Left cardiac atrium (tissue), 4 donors: ENCODE results near the gene FCSK. TPM values are rescaled to one million over a fixed set of nuclear protein-coding genes. Genes with fewer than 3 reads are reported as not detected.
"Not testable (repeated sequence)": the region's sequence is repeated elsewhere in the genome, so short reads cannot be mapped to it uniquely, and the experiment has no call there.

Experiments used
- ATAC-seq, 2 donors: fragments of 200-7000 bp; cut with Tn5 transposase; one replicate each; pipeline ENCODE4 v1.9.1; 2020; ENCODE audit warnings: mild to moderate bottlenecking in 2 of 2, moderate library complexity in 2 of 2
- DNase-seq: peaks from one replicate; pipeline ENCODE4 v3.0.0-alpha.2; 2020
- intact Hi-C, 2 donors: fragments of 100-400 bp; cut with DNase I; formaldehyde crosslinking; loops; one replicate each; pipeline versions ENCODE4 v1.14.1 to v1.15.1; 2022 to 2023
- total RNA-seq, 2 donors: library from RNA; stranded (reverse); fragmentation: NEBNext Ultra II Directional; extraction: Animal tissue kit (Norgen Biotek cat#: 25700); gene quantifications; one replicate each; pipeline ENCODE4 v1.2.1, GENCODE V29; 2021
- donor health status: DM: no; HTN: yes; CAD: no.
- donor health status: DM: no; HTN: yes; CAD: no; lungs with severe emphysema.
- donor health status: DM: yes; HTN: yes; CAD: no.
- donor health status: Dilated cardiomyopathy.

The FCSK gene
- total RNA-seq, 2 donors from 2014 or later, result 9.5 to 11.4 TPM

GRCh38 chr16:70444249-70445063 lies 9.9 kb upstream of the FCSK start:
- ATAC-seq, result no peak
- DNase-seq, result no peak
- intact Hi-C loops, result no loop called here

- no peak for ATAC-seq
- intact Hi-C loops, result no loop called here
- DNase-seq, result no peak
These were observed 6.3 kb upstream of the FCSK start for GRCh38 chr16:70448075-70448474.

- ATAC-seq, DNase-seq, intact Hi-C loops: not testable (repeated sequence)
These were observed 4.0 kb upstream of the FCSK start for GRCh38 chr16:70450142-70451003.

GRCh38 chr16:70451004-70451340 lies 3.4 kb upstream of the FCSK start:
- intact Hi-C loops, DNase-seq: not testable (repeated sequence)

GRCh38 chr16:70453117-70453891 lies 1.1 kb upstream of the FCSK start:
- no peak for ATAC-seq
- DNase-seq, result no peak
- intact Hi-C loops, result no loop called here

More at GRCh38 chr16:70451004-70451340, 3.4 kb upstream of the FCSK start:
- ATAC-seq, result not testable (repeated sequence)

GRCh38 chr16:70453892-70454221 lies 538 bp upstream of the FCSK start:
- peak; percentile 33 to 42 for ATAC-seq
- DNase-seq, result no peak
- intact Hi-C loops, result no loop called here

GRCh38 chr16:70455910-70456309 lies 1.5 kb downstream of the FCSK start:
- intact Hi-C loops, result no loop called here
- ATAC-seq (no peak), DNase-seq (no peak)

GRCh38 chr16:70457446-70458166 lies 3.2 kb downstream of the FCSK start:
- no peak for DNase-seq
- no peak for ATAC-seq
- intact Hi-C loops, result no loop called here

GRCh38 chr16:70460737-70461261 lies 6.4 kb downstream of the FCSK start:
- ATAC-seq, result peak; percentile 93 to 96
- peak; percentile 62 for DNase-seq
- intact Hi-C loops, result loop anchor here (10.0 kb wide), 1 partner anchor 66 kb away; no protein-coding TSS in a partner anchor

GRCh38 chr16:70463235-70463634 lies 8.8 kb downstream of the FCSK start:
- ATAC-seq, result no peak
- no peak for DNase-seq
- intact Hi-C loops, result loop anchor here (10.0 kb wide), 1 partner anchor 68 kb away; no protein-coding TSS in a partner anchor

GRCh38 chr16:70465999-70466804 lies 11.8 kb downstream of the FCSK start:
- ATAC-seq, result no peak
- intact Hi-C loops, result loop anchor here (10.0 kb wide), 1 partner anchor 71 kb away; no protein-coding TSS in a partner anchor

GRCh38 chr16:70466805-70467076 lies 12.3 kb downstream of the FCSK start:
- ATAC-seq (no peak), DNase-seq (no peak)
- intact Hi-C loops, result loop anchor here (10.0 kb wide), 1 partner anchor 72 kb away; no protein-coding TSS in a partner anchor

More at GRCh38 chr16:70465999-70466804, 11.8 kb downstream of the FCSK start:
- no peak for DNase-seq

- DNase-seq, result no peak
- ATAC-seq, result no peak
- intact Hi-C loops, result loop anchor here (10.0 kb wide), 1 partner anchor 72 kb away; no protein-coding TSS in a partner anchor
These were observed 12.7 kb downstream of the FCSK start for GRCh38 chr16:70467113-70467512.

GRCh38 chr16:70467608-70468007 lies 13.2 kb downstream of the FCSK start:
- ATAC-seq (no peak), DNase-seq (no peak)
- intact Hi-C loops, result loop anchor here (10.0 kb wide), 1 partner anchor 73 kb away; no protein-coding TSS in a partner anchor

GRCh38 chr16:70468776-70469525 lies 14.6 kb downstream of the FCSK start:
- no peak for DNase-seq
- intact Hi-C loops, result loop anchor here (10.0 kb wide), 1 partner anchor 74 kb away; no protein-coding TSS in a partner anchor
- no peak for ATAC-seq

GRCh38 chr16:70470141-70470926 lies 15.9 kb downstream of the FCSK start:
- DNase-seq (no peak), ATAC-seq (no peak)
- intact Hi-C loops, result loop anchor here (5.0 kb wide), 2 partner anchors 98 to 103 kb away; no protein-coding TSS in a partner anchor
